Transverse colon (tissue), 3 donors: ENCODE results near the gene IRX3.

Source experiments
- CTCF ChIP-seq, 5 experiments: fragments of 200-600 bp in 3 of 5; fragments of 450-650 bp in 2 of 5; sonication (generic) in 3 of 5; IDR thresholded peaks; 1 replicate in 2 of 5; 2 replicates in 3 of 5; pipeline ENCODE4 v1.5.1; 2016 to 2017; ENCODE audit warnings: antibody characterized with exemption in 5 of 5, inconsistent platforms in 3 of 5, mild to moderate bottlenecking in 2 of 5, moderate library complexity in 1 of 5
- POLR2A ChIP-seq: fragments of 450-650 bp; IDR thresholded peaks from one replicate; pipeline ENCODE4 v1.6.1; 2016; ENCODE audit warnings: antibody characterized with exemption, mild to moderate bottlenecking, moderate library complexity

- TF ChIP-seq CTCF (IDR thresholded peaks at IDR 0.05): no peak
- no peak for TF ChIP-seq POLR2A
Measured at GRCh38 chr16:54275956-54276355, 10.6 kb downstream of the IRX3 start.
